GM19239 (cell line): ENCODE results near the gene DACT3.

Experiments used
- DNase-seq: peaks from one replicate; pipeline ENCODE4 v3.0.0; 2011; ENCODE audit warnings: low spot score; ENCODE audit not compliant: insufficient read length
- FAIRE-seq: peaks from 2 replicates; lab custom pipeline; 2011; peaks lifted over from hg19 to GRCh38; lab: Jason Lieb, UNC

Gene DACT3, protein sequence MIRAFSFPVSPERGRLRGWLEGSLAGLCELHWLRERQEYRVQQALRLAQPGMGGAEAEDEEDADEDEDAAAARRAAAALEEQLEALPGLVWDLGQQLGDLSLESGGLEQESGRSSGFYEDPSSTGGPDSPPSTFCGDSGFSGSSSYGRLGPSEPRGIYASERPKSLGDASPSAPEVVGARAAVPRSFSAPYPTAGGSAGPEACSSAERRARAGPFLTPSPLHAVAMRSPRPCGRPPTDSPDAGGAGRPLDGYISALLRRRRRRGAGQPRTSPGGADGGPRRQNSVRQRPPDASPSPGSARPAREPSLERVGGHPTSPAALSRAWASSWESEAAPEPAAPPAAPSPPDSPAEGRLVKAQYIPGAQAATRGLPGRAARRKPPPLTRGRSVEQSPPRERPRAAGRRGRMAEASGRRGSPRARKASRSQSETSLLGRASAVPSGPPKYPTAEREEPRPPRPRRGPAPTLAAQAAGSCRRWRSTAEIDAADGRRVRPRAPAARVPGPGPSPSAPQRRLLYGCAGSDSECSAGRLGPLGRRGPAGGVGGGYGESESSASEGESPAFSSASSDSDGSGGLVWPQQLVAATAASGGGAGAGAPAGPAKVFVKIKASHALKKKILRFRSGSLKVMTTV

DNA sequence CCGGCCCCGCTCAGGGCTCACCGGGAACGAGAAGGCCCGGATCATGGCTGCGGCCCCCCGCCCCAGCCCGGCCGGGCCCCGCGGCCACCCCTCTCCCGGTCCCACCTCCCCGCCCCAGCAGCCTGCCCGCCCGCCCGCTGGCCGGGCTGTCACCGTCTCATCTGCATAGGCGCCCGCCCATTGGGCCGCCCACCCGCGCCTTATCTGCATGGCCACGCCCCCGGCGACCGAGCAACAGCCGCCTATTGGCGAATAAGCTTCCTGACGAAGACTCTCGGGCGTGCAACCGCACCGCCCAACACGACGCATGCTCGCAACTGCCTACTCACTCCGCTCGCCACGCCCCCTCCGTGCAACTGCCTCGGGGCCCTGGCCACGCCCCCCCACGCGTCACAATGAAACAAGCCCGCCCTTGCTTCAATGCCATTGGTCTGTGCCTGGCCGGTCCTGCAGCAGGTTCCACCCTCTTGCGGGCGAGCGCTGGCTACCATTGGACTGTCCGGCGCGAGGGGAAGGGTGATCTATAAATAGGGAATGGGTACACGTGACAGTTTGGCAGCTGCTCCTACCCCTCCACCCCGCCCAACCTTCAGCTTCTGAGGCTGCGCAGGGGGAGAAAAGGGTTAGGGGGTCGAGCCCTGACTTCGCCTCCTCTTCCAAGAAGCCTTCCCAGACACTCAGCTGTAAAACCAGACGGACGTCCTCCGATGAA, at the start of gene DACT3:
Gene DACT3, minus strand, starts transcription at position 163 of the 712 bp plus-strand sequence. Its CDS starts 118 bp downstream, at position 45.
- DNase-seq, result peak; percentile 96
- FAIRE-seq, result peak; percentile 99

DNA sequence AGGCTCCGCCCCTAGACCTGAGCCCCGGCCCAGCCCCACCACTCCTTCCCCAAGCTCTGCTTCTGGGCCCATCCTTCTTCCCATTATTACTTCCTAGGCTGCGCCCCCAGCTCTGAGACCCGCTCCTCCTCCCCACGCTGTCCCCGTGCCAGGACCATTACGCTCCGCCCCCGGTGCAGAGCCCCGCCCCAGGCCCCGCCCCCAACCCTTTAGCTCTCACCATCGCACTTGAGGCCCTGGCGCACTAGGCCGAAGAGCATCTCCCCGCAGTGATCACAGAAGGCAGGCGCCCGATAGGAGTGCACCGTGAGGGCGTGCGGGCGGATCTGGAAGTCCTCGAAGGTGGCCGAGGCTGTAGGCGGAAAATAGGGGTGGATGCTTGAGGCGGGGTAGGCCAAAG, 49.7 kb upstream of the DACT3 start:
- no peak for FAIRE-seq
- DNase-seq, result no peak

DNA sequence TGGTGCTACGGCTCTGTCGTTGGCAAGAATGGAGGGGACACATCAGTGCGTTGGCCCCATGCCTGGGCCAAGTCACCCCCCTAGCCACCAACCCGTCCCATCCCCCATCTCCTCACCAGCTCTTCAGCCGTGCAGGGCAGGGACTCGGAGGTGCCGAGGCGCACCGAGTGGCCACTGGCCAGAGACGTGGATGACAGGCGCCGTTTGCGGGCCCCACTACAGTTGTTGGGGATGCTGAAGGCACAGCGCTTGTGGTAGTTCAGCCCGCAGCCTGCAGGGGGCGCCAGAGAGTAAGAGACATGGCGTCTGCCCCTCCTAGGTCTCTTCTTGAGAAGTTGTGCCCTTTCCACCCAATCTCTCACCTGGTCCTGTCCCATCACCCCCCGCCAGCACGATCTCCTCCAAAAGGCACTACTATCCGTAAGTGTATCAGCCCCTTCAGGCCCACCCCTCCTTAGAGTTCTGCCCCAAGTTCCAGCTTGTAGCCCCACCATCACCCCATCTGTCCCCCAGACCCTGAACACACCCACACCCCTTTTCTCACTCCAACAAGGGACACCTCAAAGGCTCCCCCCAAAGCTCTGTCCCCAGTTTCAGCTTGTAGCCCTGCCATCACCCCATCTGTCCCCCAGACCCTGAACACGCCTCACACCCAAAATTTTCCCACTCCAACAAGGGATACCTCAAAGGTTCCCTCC, 43.5 kb upstream of the DACT3 start:
- FAIRE-seq (peak; percentile 31), DNase-seq (peak; percentile 86)

DNA sequence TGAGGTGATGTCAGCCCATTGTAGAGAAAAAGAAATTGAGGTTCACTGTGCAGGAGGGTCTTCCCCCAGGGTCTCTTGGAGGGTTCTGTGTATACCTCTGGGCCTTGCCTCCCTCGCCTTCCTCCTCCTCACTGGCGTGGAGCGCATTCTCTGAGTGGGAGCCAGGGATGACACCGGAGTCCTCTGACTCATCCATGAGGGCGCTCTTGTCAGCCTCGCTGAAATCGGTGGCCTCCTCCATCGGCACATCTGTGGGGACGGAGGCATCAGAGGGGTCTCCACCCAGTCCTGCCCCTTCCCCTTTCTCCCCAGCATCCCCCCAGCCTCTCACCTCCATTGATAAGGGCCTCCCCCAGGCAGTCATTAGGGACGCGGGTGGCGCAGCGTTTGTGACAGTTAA, 39.7 kb upstream of the DACT3 start:
- FAIRE-seq, result no peak
- no peak for DNase-seq

DNA sequence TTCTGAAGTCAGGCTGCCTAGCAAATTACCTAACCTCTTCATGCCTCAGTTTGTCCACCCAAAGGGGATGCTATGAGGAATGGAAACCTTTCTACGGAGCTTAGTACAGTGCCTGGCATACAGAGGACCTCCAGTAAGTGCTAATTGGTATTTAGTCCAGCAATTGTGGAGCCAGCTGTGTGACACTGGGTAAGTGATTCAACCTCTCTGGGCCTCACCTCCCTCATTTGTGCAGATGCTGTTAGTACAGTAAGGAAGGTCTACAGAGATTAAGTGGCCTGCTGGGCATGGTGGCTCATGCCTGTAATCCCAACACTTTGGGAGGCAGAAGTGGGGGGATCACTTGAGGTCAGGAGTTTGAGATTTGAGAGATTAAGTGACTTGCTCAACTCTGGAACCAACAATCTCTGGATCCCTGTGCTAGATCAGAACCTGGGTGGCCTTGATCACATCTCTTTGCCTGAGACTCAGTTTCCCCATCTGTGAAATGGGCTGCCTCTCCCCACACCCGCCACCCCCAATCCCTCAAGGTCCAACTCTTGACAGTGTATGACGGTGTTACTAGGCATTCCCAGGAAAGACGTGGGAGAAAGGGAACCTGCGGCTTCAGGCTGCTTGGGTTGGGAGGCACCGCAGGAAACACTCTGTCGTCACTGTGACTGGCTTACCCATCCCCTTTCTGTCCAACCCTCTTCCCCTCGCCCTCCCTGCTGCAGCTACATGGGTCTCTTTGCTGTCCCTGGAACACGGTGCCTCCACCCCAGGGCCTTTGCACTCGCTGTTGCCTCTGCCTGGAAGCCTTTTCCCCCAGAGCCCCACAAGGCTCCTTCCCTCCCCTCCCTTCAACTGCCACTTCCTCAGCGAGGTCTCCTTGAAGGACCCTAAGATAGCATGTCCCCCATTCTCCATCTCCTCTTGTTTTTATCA, 37.7 kb upstream of the DACT3 start:
- DNase-seq (no peak), FAIRE-seq (no peak)

DNA sequence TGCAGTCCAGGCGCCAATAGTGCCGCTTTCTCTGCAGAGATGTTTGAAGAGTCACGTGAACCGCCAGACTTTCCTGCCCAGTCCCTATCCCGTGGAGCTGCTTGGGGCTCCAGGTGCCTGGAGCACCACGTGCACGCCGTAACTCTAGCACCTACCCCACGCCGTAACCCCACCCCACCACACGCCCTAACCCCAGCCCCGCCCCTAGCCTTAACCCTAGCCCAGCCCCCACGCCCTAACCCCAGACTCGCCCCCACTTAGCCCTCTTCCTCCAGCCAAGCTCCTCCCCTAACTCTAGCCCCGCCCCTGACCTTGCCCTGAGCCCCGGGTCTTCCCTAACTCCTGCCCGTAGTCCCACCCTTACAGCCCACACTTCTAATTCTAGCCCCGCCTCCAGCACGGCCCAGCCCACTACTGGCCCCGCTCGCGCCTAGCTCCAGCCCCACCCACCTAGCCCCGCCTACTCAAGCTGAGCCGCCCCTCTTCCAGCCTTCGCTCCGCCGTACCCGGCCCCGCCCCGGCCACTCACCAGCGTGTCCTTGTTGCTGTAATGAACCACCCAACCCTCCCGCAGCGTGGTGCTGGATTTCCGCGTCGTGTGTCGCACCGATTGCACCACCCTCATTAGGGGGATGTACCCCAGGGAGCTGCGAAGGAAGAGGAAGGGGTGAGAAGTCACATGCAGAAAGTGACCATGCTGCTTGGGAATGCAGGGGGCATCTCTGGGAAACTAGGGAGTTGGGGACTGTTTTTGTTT, 36.4 kb upstream of the DACT3 start:
- DNase-seq, result no peak
- no peak for FAIRE-seq

DNA sequence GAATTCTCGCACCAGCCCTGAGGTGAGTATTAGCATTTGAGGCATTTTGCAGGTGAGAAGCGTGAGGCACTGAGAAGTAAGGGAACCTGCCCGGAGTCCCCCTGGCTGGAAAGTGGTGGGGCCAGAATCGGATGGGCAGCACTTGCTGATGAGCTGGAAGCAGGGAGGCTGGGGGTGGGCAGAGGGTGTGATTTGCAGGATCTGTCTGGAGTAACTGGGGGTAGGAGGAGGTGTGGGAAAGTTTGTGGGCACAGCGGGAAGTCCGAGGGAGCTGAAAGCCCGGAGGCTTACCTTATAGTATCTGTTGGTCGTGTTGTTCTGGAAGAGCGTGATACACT, 35.9 kb upstream of the DACT3 start:
- DNase-seq (no peak), FAIRE-seq (no peak)

DNA sequence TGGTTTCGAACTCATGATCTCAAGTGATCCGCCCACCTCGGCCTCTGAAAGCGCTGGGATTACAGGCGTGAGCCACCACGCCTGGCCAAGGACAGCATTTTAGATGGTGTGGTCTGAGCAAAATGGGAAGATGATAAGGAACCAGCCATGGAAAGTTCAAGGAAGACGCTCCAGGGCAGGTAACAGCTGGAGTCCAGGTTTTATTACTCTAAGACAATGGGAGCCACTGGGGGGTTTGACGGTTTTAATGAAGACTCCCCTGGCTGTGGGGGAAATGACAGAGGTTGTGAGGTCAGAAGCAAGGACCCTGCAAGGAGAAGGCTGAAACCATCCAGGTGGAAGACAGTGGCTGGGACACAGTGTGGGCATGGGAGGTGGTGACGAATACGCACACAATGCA, 35.1 kb upstream of the DACT3 start:
- DNase-seq (no peak), FAIRE-seq (no peak)

DNA sequence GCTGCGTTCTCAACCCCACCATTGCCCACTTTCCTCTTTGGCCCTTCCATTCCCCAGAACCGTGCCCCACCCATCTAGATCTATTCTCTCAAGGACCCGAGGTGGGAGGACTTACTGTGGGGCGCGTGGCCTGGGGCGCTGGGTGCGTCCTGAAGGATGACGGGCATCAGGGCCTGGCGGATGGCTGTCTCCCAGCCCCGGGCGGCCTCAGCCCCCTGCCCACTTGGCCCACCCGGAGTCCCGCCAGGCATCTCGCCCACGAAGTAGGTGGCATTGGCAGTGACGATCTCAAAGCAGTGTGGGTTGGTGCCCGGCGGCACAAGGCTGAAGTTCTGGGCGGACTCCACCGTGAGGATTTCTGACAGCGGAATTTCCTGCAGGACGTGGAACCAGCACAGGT, 32.8 kb upstream of the DACT3 start:
- DNase-seq (no peak), FAIRE-seq (no peak)

DNA sequence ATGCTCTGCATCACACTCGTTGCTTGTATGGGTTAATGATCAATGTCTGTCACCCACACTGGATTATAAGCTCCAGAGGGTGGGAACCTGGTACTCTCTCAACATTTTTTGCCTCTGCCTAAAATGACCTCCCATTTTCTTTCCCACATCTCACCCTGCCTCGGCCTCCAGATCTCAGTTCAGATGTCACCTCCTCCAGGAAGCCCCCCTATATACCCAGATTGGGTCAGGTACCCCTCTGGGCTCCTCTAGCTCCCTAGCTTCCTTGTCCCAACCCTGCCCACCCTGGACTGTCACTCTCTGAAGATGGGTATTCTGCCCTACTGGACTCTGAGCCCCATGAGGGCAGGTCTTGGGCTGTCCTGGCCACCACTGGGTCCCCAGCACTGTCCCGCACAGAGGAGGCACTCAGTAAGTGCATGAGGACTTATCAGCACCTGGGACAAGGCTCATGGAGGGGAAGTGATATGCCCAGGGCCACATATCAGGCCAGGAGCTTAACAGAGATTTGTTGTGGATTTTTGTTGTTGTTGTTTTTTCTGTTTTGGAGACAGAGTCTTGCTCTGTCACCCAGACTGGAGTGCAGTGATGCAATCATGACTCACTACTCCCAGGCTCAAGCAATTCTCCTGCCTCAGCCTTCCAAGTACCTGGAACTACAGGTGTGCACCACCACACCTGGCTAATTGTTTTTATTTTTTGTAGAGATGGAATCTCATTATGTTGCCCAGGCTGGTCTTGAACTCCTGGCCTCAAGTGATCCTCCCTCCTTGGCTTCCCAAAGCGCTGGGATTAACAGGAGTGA, 32.1 kb upstream of the DACT3 start:
- DNase-seq, result no peak
- no peak for FAIRE-seq

DNA sequence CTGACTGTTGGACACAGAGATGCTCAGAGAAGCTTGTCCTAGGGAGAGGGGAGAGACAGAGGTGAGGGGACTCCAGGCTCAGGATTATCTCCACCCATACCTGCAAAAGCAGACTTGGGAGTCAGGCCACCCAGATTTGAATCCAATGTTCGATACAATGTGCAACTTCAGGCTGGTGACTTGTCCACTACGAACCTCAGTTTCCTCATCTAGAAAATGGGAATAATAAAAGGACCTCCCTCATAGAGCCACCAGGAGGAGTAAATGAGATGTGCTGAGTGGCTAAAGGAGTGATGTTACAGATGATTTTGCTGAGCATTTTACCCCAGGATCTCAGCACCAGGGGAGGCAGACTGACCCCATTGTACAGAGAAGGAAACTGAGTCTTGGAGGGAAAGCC, 31.0 kb upstream of the DACT3 start:
- no peak for FAIRE-seq

DNA sequence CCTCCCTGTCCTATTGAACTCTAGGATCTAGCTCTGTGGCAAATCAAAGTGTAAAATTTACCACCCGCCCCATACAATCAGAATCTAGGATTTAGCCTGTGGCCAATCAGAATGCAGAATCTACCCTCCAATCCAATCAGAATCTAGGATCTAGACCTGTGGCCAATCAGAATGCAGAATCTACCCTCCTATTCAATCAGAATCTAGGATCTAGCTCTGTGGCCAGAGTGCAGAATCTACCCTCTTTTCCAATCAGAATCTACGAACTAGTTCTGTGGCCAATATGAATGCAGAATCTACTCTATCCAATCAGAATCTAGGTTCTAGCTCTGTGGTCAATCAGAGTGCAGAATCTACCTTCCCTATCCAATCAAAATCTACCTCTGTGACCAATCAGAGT, 30.1 kb upstream of the DACT3 start:
- no peak for FAIRE-seq
- DNase-seq, result no peak

More for the DNA sequence above, 31.0 kb upstream of the DACT3 start:
- no peak for DNase-seq

DNA sequence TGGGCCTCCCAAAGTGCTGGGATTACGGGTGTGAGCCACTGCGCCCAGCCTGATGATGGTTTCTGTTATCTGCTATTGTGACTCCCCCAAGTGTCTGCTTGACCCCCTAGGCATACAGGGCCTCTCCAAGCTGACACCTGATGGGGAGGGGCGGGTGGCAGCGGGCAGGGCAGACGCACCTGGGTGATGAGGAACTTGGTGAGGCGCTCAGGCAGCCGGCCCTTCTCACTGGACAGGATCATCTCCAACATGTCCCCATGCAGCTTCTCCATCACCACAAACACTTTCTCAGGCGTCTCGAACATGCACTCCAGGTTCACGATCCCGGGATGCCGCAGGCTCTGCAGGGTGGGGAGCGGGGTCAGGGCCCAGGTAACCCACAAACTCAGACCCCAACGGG, 28.4 kb upstream of the DACT3 start:
- FAIRE-seq (no peak), DNase-seq (no peak)

DNA sequence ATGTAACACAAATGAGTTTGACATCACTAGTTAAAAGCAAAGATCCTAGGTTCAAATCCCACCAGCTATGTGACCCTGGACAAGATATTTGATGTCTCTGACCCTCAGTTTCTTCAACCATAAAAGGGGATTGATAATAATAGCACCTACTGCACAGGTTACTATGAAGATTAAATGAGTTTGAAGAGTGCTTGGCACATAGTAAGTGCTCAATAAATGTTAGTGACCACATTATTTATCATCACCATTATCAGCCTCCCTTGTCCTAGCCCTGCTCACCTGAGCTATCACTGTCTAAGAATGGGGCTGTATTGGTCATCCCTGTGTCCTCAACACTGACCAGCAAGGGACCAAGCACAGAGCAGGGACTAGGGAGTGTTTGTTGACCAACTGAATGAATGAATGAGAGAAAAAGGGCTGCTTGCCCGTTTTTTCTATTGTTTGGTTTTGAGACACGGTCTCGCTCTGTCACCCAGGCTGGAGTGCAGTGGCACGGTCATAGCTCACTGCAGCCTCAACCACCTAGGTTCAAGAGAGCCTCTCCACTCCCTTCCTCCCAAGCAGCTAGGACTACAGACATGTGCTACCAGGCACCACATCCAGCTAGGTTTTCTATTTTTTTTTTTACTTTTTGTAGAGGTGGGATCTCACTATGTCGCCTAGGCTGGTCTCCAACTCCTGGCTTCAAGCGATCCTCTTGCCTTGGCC, 26.6 kb upstream of the DACT3 start:
- FAIRE-seq (no peak), DNase-seq (no peak)

DNA sequence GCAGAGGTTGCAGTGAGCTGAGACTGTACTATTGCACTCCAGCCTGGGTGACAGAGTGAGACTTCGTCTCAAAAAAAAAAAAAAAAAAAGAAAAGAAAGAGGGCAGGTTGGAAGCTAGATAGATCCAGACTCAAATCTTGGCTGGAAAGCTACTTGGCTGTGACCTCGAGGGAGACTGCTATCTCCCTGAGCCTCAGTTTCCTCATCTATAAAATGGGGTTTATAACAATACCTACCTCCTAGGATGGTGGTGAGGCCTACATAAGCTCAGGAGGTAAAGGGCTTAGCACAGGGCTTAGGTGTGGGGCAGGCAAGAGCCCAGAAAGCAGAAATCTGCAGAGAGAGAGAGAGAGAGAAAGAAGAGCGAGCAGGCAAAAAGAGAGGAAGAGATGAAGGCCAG, 24.2 kb upstream of the DACT3 start:
- no peak for DNase-seq
- FAIRE-seq, result no peak

DNA sequence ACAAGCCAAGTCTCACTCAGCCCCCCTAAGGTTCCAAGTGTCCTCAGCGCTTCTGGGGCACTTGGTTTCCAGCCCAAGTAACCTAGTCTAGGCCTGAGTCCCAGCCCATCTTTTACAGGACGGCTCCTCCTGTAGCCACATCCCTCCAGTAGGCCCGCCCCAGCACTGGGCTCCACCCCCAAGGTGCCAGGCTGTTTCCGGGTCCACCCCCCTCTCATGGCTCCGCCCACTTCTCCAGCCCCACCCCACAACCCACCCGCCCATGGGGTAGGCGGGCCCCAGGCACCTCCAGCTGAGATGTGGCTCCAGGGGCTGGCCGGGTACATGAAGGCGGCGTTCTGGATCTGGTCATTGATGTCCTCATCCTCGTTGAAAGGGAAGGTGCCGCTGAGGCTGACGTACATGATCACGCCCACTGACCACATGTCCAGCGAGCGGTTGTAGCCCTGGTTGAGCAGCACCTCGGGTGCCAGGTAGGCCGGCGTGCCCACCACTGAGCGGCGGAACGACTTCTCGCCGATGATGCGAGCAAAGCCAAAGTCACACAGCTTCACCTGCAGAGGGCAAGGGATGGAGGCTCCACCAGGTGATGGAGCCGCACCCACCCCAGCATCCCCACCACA, 17.2 kb upstream of the DACT3 start:
- peak; percentile 48 for DNase-seq
- FAIRE-seq, result peak; percentile 45
